ENCODE measurements around the gene CYTL1. TPM values are rescaled to one million over a fixed set of nuclear protein-coding genes. Genes with fewer than 3 reads are reported as not detected.
"Not testable (repeated sequence)": the region's sequence is repeated elsewhere in the genome, so short reads cannot be mapped to it uniquely, and the experiment has no call there.

The CYTL1 gene, protein sequence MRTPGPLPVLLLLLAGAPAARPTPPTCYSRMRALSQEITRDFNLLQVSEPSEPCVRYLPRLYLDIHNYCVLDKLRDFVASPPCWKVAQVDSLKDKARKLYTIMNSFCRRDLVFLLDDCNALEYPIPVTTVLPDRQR
- 14.3 TPM for polyA plus RNA-seq (2012; ENCODE audit: insufficient read depth, insufficient read length, low read depth)

GRCh38 chr4:5019274-5019673 is at the start of gene CYTL1:
Gene CYTL1 (minus strand): TSS chr4:5019458. CDS start chr4:5019445, 13 bp downstream.
- peak; percentile 35 for DNase-seq
- TF ChIP-seq, protein P1, sequence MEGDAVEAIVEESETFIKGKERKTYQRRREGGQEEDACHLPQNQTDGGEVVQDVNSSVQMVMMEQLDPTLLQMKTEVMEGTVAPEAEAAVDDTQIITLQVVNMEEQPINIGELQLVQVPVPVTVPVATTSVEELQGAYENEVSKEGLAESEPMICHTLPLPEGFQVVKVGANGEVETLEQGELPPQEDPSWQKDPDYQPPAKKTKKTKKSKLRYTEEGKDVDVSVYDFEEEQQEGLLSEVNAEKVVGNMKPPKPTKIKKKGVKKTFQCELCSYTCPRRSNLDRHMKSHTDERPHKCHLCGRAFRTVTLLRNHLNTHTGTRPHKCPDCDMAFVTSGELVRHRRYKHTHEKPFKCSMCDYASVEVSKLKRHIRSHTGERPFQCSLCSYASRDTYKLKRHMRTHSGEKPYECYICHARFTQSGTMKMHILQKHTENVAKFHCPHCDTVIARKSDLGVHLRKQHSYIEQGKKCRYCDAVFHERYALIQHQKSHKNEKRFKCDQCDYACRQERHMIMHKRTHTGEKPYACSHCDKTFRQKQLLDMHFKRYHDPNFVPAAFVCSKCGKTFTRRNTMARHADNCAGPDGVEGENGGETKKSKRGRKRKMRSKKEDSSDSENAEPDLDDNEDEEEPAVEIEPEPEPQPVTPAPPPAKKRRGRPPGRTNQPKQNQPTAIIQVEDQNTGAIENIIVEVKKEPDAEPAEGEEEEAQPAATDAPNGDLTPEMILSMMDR (IDR thresholded peaks at IDR 0.05; ENCODE audit: low read depth, low read length): no peak
- Histone ChIP-seq H3K27me3 (no peaks in the 10 kb centered on the region; the same call in 1 of the 2 replicates), H3K4me3 (ENCODE audit: low read depth, low read length) (peak within 1 kb of the TSS; percentile 33), H3K9me3 (no peaks in the 10 kb centered on the region), H3K36me3 (no peaks in the 10 kb centered on the region), H3K4me1 (no peaks in the 10 kb centered on the region)

- Histone ChIP-seq H3K36me3 (no peaks in the 10 kb centered on the region), H3K4me3 (ENCODE audit: low read depth, low read length) (no peak overlapping the region), H3K9me3 (no peaks in the 10 kb centered on the region), H3K4me1 (no peaks in the 10 kb centered on the region), H3K27me3 (no peaks in the 10 kb centered on the region; the same call in 1 of the 2 replicates)
- DNase-seq: no peak
- TF ChIP-seq, protein P1 (IDR thresholded peaks at IDR 0.05; ENCODE audit: low read depth, low read length): no peak
These were observed 48.6 kb upstream of the CYTL1 start for GRCh38 chr4:5067908-5068307.

DNA sequence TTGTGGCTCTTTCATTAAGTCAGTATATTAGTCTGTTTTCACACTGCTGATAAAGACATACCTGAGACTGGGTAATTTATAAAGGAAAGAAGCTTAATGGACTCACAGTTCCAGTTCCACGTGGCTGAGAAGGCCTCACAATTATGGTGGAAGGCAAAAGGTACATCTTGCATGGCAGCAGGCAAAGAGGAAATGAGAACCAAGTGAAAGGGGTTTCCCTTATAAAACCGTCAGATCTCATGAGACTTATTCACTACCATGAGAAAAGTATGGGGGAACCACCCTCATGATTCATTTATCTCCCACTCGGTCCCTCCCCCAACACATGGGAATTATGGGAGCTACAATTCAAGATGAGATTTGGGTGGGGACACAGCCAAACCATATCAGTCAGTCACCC is 47.7 kb upstream of the CYTL1 start:
- not testable (repeated sequence) for DNase-seq; H3K4me3 ChIP-seq (ENCODE audit: low read depth, low read length); H3K36me3 ChIP-seq; H3K9me3 ChIP-seq; H3K4me1 ChIP-seq; H3K27me3 ChIP-seq

DNA sequence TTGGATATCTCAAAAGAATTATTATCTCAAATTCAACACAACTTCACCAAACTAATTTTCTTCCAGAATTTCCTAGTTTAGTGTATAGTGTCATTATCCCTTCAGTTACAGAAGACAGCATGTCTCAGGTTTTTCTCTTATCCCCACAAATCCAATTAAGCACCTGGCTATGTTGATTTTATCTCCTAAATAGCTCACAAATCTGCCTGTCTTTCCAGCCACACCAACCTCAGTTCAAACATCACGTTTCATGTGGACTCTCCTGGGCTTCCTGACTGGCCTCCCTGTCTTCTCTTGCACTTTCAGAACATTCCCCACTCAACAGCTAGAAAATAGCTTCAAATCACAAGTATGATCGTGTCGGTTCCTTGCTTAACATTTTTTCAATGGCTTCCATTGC is 46.8 kb upstream of the CYTL1 start:
- no peaks in the 10 kb centered on the region; the same call in none of the 2 replicates for H3K27me3 ChIP-seq
- H3K4me3 ChIP-seq (ENCODE audit: low read depth, low read length): no peak overlapping the region
- H3K9me3 ChIP-seq: no peaks in the 10 kb centered on the region
- no peaks in the 10 kb centered on the region for H3K36me3 ChIP-seq
- TF ChIP-seq, protein P1 (IDR thresholded peaks at IDR 0.05; ENCODE audit: low read depth, low read length): no peak
- H3K4me1 ChIP-seq: no peaks in the 10 kb centered on the region
- no peak for DNase-seq

DNA sequence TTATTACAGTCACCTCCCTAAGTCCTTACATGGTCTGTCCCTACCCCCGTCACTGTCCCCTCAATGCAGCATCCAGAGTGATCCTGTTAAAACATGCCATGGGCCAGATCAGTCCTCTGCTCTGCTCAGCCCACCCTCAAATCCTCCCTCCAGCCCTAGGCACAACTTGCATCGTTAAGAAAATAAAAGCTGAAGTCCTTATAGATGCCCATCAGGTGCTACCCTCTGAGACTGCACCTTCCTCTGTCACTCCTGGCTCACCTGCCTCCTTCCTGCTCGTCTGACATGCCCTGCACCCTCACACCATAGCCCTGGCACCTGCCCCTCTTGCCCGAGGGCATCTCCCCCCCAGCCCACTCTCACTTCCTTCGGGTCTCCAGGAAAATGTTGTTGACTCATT is 36.2 kb upstream of the CYTL1 start:
- Histone ChIP-seq H3K4me3 (ENCODE audit: low read depth, low read length) (no peak overlapping the region), H3K9me3 (no peaks in the 10 kb centered on the region), H3K27me3 (peaks cover 26% of the 10 kb centered on the region), H3K36me3 (no peaks in the 10 kb centered on the region), H3K4me1 (no peaks in the 10 kb centered on the region)
- DNase-seq: no peak
- TF ChIP-seq, protein P1 (IDR thresholded peaks at IDR 0.05; ENCODE audit: low read depth, low read length): no peak

- H3K4me3 ChIP-seq (ENCODE audit: low read depth, low read length): no peak overlapping the region
- no peaks in the 10 kb centered on the region for H3K36me3 ChIP-seq
- H3K9me3 ChIP-seq: no peaks in the 10 kb centered on the region
- peaks cover 28% of the 10 kb centered on the region for H3K27me3 ChIP-seq
- no peak for DNase-seq
- no peaks in the 10 kb centered on the region for H3K4me1 ChIP-seq
- TF ChIP-seq, protein P1 (IDR thresholded peaks at IDR 0.05; ENCODE audit: low read depth, low read length): no peak
These were observed 35.3 kb upstream of the CYTL1 start for GRCh38 chr4:5054532-5054931.
